Stimulated activated CD4-positive, alpha-beta T cell treated with anti-CD3 and anti-CD28 coated beads, Interleukin-2, amount 100 ng/mL, for 48 hours (primary cell): ENCODE results near the gene ASPN.
"Not testable (repeated sequence)": the region's sequence is repeated elsewhere in the genome, so short reads cannot be mapped to it uniquely, and the experiment has no call there.

ENCODE experiments used
- DNase-seq, 2 donors: peaks; one replicate each; pipeline ENCODE4 v3.0.0-alpha.2; 2020

The ASPN gene

DNA sequence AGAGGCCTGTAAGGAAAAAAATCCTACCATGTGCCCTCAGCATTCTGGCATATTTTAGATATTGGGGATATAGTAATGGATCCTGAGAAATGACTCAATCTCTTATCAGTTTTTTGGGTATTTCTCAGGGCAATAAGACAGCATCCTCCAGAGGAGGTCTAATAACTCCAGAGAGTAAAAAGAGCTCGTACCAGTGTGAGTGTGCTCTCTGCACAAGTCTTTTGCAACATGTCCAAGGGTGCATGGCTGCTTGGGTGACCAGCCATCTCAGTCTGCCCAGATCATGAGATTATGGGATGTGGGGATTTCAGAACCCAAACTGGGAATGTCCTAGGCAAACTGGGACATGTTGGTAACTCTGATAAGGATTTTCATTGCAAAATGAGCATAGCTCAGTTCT is 15.3 kb downstream of the ASPN start:
- no peak for DNase-seq

- DNase-seq: no peak
Observed at GRCh38 chr9:92463984-92464383, 18.3 kb downstream of the ASPN start.

GRCh38 chr9:92463387-92463786 is 18.9 kb downstream of the ASPN start:
- DNase-seq: no peak

- DNase-seq: no peak
Observed at GRCh38 chr9:92457576-92457975, 24.7 kb downstream of the ASPN start.

GRCh38 chr9:92455217-92455616 is 27.1 kb downstream of the ASPN start:
- no peak for DNase-seq

- no peak for DNase-seq
Observed at GRCh38 chr9:92446536-92446935, 35.8 kb downstream of the ASPN start.

DNA sequence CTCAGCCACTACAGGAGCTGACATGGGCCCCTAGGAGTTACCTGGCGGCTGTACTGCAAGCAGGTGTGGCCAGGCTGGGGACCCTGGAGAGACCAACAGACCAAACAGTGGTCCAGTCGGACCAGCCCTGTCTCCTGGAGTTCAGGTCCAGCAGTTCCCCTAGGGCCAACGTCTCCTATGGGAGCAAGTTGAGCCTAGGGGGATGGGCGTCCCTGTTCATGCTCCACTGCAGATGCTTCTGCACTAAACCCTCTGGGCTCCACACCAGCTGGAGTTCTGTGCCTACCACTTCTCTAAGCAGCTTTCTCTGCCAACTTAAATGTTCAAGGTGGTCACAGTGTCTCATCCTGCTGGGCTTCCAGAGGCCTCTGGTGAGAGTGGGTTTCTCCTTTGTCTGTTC is 37.5 kb downstream of the ASPN start:
- no peak for DNase-seq

DNA sequence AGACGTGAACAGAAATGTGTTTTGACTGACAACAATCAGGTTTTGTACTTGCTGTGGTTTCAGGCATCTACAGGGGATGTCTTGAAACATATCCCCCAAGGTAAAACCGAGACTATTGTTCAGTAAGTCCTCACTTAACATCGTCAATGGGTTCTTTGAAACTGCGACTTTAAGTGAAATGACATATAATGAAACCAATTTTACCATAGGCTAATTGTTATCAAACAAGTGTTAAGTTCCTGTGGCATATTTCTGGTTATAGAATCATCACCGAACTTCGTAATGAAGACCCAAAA is 41.6 kb downstream of the ASPN start:
- DNase-seq: no peak

DNA sequence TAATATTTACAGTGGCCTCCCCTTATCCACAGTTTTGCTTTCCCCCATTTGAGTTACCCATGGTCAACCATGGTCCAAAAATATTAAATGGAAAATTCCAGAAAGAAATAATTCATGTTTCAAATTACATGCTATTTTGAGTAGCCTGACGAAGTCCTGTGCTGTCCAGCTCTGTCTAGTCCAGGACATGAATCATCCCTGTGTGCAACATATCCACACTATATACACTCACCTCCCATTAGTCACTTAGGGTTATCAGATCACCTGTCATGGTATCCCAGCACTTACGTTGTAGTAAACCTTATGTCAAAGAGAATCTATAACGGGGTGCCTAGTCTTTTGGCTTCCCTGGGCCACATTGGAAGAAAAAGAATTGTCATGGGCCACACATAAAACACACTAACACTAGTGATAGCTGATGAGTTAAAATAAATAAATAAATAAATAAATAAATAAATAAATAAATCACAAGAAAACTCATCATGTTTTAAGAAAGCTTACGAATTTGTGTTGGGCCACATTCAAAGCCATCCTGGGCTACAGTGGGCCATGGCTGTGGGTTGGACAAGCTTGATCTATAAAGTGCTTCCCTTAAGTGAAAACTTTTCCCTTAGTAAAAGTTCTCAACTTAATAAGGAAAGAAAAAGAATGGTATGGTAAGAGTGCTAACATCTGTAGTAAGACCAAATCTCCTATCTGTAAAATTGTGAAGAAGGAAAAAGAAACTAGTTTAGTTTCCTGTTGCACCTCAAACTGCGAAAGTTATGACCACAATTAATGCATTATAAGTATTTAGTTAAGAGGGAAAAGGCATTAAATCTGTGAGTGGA is 42.2 kb downstream of the ASPN start:
- no peak for DNase-seq

- no peak for DNase-seq
Observed at GRCh38 chr9:92438900-92439526, 43.3 kb downstream of the ASPN start.

DNA sequence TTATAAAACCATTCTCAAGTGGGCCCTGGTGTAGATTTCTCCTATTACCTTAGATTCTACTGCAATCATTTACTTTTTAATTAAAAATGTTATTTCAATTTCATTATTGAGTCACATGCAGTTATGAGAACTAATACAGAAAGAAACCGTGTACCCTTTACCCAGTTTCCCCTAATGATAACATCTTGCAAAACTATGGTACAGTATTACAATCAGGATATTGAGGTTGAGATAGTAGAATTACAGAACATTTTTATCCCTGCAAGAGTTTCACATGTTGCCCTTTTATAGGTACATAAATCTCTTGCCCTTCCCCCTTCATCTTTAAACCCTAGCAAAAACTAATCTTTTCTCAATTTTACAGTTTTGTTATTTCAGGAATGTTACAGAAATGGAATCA is 47.0 kb downstream of the ASPN start:
- no peak for DNase-seq

GRCh38 chr9:92432972-92433548 is 49.2 kb downstream of the ASPN start:
- DNase-seq: no peak

- no peak for DNase-seq
Observed at GRCh38 chr9:92432350-92432749, 50.0 kb downstream of the ASPN start.

GRCh38 chr9:92429836-92430235 is 52.5 kb downstream of the ASPN start:
- no peak for DNase-seq

GRCh38 chr9:92426501-92427145 is 55.7 kb downstream of the ASPN start:
- no peak for DNase-seq

GRCh38 chr9:92425474-92425873 is 56.8 kb downstream of the ASPN start:
- no peak for DNase-seq

DNA sequence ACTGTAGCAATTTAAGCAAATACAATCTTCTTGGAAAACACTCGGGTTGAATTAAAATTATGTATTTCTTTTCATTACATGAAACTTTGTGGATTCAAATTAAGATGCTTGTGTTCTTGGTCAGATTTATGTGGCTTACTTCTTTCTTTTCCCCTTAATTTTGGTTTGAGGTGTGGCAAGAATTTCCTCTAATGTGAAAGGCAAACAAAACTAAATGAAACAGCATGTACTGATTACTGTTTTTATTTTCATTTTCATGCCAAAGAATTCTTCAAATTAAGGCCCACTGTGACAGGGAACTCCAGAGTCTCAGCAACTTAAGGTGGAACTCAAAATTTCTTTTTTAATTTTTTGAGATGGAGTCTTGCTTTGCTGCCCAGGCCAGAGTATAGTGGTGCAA is 58.0 kb downstream of the ASPN start, which contains the start of gene OMD:
TSS of gene OMD (minus strand) at position 132 of the 400 bp plus-strand sequence. CDS start 6,913 bp downstream, outside the sequence.
- no peak for DNase-seq

GRCh38 chr9:92423612-92424011 is 58.7 kb downstream of the ASPN start:
- DNase-seq: no peak

GRCh38 chr9:92422611-92423338 is 59.5 kb downstream of the ASPN start:
- DNase-seq: no peak

- no peak for DNase-seq
Observed at GRCh38 chr9:92414566-92414965, 67.7 kb downstream of the ASPN start.

- not testable (repeated sequence) for DNase-seq
Observed at GRCh38 chr9:92411157-92411556, 71.1 kb downstream of the ASPN start.

DNA sequence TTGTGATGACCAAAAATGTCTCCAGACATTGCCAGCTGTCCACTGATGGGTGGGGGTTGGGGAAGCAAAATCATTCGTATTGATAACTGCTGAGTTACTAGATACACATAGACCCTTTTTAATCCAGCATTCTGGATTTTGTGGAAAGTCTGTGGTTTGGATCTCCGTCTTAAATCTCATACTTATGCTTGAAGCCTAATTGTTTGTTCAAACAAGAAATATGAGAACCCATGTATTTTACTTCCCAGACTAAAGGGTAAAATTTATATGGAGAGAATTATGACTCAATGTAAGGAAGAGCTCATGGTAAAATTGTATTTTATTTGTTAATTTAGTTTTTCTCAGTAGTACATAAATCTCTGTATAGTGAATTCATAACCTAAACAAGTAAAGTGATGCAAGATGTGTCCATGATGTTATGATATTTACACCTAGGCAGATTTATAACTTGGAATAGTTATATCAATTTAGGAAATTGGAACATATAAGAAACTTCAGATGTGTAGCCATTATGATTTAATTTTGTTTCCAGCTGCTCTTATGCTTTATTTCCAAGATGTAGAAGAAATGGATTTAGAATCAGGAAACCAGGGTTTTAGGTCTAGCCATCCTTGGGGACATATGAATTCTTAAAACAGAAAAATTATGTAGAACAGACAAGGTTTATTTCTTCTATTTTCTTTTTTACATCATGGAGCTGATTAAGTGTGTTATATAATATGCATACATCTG is 73.4 kb downstream of the ASPN start:
- DNase-seq: no peak
